ENCODE results near the gene PRR18.

PRR18 gene

DNA sequence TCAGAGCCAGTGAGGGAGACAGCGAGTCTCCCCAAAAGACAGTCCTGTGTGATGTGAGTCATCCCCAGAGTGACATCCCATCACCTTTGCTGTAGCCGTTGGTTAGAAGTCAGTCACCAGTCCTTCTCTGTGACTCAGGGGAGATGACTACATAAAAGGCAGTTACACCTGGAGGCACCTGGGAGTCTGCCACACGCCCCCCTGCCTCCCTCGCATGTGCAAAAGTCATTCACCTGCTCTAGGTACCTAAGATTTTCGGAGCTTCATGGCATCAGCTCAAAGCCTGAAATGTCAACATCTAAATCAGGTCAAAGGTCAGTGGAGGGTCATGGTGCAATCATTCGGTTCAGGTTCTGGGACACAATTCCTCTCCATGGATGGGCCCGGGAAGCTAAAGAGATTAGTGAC, 50.3 kb downstream of the PRR18 start:
- no peak for TF ChIP-seq L3MBTL2 (conservative IDR thresholded peaks at IDR 0.05)
- TF ChIP-seq TARDBP (IDR thresholded peaks at IDR 0.05): no peak
- CTCF ChIA-PET: no interaction called here
- no peak for DNase-seq (ENCODE audit: extremely low spot score)
- POLR2A ChIA-PET: no interaction called here
